ENCODE results near the gene TMEM171. TPM values are rescaled to one million over a fixed set of nuclear protein-coding genes. Genes with fewer than 3 reads are reported as not detected.

Gene TMEM171
- total RNA-seq, 1 experiment from 2014 or later: not detected

DNA sequence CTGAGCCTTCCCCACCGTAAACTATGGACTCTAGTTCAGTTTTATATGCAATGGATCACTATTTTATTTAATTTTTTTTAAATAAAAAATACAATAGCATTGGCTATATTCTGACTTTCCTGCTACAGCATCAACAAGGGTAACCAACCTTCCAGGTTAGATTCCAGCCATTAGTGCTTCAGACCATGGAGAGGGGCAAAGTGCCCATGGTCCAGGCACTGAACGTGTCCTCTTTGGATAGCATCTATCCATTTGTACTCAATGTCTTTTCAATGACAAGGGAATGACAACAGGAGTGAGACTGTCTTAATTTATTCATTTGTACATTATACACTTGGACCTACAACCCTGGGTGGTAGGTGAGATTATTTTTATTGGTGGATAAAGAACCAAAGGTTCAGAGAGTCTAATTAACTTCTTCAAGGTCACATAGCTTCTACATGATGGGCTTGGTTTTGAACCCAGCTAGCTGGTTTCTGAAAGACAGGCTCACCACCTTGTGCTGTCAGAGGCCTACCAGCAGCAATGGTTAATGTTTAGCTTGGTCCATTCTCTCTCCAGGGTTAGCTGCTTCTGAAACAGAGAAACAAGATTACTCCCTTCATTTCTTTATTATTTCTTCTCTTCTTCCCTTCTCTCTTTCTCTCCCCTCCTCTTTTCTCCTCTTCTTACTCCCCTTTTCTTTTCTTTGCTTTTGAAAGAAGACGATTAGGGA lies 11.5 kb downstream of the TMEM171 start:
- DNase-seq: no peak
- no peaks in the 10 kb centered on the region for H3K9me3 ChIP-seq (replicated peaks)
- H3K27ac ChIP-seq: no peak overlapping the region
- no peaks in the 10 kb centered on the region for H3K27me3 ChIP-seq
- no peak overlapping the region for H3K4me3 ChIP-seq
- H3K36me3 ChIP-seq: no peaks in the 10 kb centered on the region
- H3K4me1 ChIP-seq: no peaks in the 10 kb centered on the region

DNA sequence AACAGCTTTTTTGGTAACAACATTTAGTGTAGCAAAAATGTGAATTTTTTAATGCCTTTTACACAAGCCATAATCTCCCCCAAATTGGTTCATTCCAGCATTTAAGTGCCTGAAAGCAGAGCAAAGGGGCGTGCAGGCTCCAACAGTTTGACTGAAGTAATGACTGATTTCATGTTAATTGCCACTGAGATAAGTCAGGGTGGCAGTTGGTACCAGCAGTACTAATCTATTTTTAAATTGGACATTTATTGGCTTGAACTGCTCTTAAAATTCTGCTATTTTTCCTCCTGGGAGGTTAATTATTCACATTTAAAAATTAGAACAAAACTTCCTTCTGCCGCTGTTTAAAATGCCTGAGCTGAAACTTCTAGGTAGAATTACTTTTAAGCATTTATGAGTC lies 12.4 kb downstream of the TMEM171 start:
- H3K4me3 ChIP-seq: no peak overlapping the region
- no peak for DNase-seq
- no peaks in the 10 kb centered on the region for H3K4me1 ChIP-seq
- no peaks in the 10 kb centered on the region for H3K9me3 ChIP-seq (replicated peaks)
- no peak overlapping the region for H3K27ac ChIP-seq
- no peaks in the 10 kb centered on the region for H3K36me3 ChIP-seq
- no peaks in the 10 kb centered on the region for H3K27me3 ChIP-seq

DNA sequence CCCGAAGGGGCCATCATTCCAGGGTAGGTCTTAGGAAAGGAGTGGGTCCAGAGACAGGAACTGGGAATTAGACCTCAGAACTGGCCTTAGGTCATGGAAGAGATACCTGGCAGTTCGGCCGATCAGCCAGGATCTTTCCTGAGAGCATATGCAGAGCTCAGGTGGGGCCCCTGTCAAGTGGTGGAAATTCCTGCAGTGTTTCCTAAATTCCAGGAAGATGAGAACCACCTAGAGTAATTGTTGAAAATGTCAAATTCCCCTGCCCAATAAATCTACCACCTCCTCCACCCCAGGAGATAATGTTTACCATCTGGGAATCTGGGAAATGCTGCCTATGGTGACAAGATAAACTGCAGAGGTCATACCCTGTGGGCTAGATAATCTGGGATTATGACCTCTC lies 14.6 kb downstream of the TMEM171 start:
- no peak for DNase-seq
- no peaks in the 10 kb centered on the region for H3K36me3 ChIP-seq
- H3K27ac ChIP-seq: no peak overlapping the region
- H3K9me3 ChIP-seq (replicated peaks): no peaks in the 10 kb centered on the region
- no peaks in the 10 kb centered on the region for H3K4me1 ChIP-seq
- no peaks in the 10 kb centered on the region for H3K27me3 ChIP-seq
- H3K4me3 ChIP-seq: no peak overlapping the region

DNA sequence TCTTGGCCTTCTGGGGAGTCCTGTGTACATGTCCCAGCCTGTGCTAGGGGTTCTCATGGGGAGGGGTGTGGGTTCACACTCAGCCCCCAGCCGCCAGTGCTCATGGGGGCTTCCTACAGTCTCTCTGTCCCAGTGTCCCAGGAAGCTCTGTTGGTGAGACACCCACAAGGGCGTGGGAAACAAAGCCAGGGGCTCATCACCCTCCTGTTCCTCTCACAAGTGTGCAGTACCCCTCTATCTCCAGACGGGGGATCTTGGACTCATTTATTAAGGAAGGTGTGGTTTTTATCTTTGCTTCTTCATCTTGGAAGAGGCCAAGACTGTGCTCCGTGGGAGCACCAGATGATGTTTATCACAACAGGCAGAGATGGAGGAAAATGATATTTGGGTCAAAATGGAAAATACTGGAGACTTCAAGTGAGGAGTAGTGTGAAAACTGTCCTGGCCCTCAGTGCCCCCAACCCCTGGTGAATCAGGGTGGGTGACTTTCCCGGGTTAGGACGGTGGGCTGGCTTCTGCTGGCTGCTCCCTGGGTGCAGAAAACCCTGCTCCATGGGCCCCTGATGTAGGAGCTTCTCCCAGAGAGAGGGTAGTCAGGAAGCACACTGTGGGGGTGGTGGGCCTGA lies 15.2 kb downstream of the TMEM171 start:
- Histone ChIP-seq H3K36me3 (no peaks in the 10 kb centered on the region), H3K9me3 (replicated peaks) (no peaks in the 10 kb centered on the region), H3K27me3 (no peaks in the 10 kb centered on the region), H3K4me1 (no peaks in the 10 kb centered on the region), H3K27ac (no peak overlapping the region), H3K4me3 (no peak overlapping the region)
- peak; percentile 22 to 46 for DNase-seq

DNA sequence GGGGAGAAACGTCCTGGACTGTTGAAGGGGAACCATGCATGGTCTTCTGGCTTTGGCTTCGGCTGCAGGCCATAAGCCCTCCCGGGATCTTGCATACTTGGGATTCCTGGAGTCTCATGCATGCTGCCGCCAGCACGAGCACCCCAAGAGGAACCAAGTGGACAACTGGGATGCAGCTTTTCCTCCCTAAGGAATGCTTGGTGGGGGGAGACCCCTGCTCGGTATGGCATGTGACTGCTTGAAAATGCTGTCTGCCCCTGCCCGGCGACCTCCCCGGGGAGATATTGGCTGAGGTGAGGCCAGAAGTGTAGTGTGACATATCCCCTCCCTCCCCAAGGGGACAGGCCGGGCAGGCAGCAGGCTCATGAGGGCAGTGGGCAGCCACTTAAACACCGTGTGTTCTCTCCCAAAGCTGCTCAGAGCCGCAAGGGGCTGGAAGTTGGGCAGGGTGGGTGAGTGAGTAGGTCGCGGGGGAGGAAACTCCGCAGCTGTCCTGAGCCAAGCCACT lies 15.7 kb downstream of the TMEM171 start:
- Histone ChIP-seq H3K9me3 (replicated peaks) (no peaks in the 10 kb centered on the region), H3K4me3 (peak overlapping the region; percentile 12; the same call in 1 of the 2 replicates), H3K4me1 (no peaks in the 10 kb centered on the region), H3K36me3 (no peaks in the 10 kb centered on the region), H3K27me3 (no peaks in the 10 kb centered on the region), H3K27ac (no peak overlapping the region)
- DNase-seq: peak; percentile 29 to 49

DNA sequence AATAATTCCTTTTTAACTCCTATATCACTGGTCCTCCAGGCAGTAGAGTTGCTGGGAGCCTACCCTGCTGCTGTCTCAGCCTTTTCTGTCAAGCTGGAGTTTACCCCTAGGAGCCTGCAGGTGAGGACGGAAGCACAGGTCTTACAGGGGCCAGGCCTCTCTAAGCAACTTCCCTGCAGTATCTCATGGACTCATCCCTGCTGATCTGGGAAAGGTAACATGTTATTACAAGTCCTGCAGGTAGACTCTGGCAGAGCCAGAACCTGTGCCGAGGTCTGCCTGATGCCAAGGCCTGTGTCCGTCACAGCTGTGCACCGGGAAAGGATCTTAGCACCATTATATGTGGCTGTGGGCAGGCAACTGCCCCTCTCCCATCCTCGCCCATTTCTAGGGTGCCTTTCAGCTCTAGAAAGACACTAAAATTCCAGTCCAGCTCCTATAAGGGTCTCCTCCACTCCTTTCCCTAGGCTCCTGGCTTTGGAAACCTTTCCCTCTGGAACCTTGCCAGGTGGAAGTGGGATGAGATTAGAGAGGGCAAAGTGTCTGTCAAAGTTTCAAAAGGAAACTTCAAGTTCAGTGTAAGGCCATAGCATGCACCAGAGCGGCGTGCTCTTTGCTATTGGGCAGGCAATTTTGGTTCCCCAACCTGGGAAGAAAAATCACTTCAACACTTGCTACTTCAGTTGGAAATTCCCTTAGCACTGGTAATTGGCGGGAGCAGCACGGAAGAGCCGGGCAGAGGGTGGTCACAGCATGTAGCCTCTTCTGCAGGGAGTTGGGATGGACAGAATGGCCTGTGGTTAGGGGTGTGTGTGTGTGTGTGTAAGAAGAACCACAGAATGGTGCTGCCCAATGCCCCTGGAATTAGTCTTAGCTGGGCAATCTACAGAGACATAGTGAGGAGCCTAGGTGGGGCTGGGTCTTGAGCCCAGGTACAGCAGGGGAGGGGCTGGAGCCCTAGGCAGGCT lies 17.5 kb downstream of the TMEM171 start:
- Histone ChIP-seq H3K27ac (no peak overlapping the region), H3K9me3 (replicated peaks) (no peaks in the 10 kb centered on the region), H3K4me1 (no peaks in the 10 kb centered on the region), H3K27me3 (no peaks in the 10 kb centered on the region), H3K4me3 (no peak overlapping the region), H3K36me3 (no peaks in the 10 kb centered on the region)
- no peak for DNase-seq

DNA sequence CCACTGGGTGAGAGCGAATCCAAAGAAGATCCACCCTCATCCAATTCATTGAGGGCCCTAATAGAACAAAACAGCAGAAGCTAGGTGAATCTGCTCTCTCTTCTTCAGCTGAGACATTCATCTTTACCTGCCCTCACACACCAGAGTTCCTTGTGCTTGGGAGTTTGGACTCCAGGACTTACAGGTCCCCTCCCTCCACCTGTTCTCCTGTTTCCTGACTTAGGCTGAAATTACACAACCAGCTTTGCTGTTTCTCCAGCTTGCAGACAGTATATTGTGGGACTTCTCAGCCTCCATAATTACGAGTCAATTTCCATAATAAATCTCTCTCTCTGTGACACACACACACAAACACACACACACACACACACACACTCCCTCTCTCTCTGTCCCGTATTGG lies 19.1 kb downstream of the TMEM171 start:
- no peak for DNase-seq
- H3K27ac ChIP-seq: no peak overlapping the region
- H3K27me3 ChIP-seq: no peaks in the 10 kb centered on the region
- H3K4me1 ChIP-seq: no peaks in the 10 kb centered on the region
- H3K9me3 ChIP-seq (replicated peaks): no peaks in the 10 kb centered on the region
- H3K36me3 ChIP-seq: no peaks in the 10 kb centered on the region
- no peak overlapping the region for H3K4me3 ChIP-seq

DNA sequence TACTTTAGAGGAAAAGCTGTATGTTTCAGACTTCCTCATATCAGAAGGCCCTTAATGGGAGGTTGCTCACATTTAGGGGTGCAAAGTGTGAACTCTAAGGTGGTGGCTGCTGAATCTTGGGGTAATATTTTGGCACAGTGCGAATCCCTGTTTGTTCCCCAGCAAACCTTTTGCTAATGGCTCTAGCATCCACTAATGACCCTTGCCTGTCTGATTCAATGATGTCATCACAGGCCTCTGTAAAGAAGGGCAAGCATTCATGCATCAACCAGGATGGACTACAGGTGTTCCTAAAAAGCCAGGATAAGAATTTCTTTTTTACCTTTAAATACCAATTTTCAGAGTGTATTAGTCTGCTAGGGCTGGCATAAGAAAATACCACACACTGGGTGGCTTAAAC lies 20.4 kb downstream of the TMEM171 start:
- Histone ChIP-seq H3K9me3 (replicated peaks) (no peaks in the 10 kb centered on the region), H3K27ac (no peak overlapping the region), H3K27me3 (no peaks in the 10 kb centered on the region), H3K4me3 (no peak overlapping the region), H3K4me1 (no peaks in the 10 kb centered on the region), H3K36me3 (no peaks in the 10 kb centered on the region)
- DNase-seq: no peak

DNA sequence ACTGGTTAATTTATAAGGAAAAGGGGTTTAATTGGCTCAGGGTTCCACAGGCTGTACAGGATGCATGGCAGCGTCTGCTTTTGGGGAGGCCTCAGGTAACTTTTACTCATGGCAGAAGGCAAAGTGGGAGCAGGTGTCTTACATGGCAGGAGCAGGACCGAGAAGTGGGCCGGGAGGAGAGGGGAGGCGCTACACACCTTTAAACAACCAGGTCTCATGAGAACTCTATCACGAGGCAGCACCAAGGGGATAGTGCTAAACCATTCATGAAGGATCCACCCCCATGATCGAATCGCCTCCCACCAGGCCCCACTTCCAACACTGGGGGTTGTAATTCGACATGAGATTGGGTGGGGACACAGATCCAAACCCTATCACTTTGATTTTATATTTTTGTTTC lies 21.7 kb downstream of the TMEM171 start:
- H3K4me3 ChIP-seq: no peak overlapping the region
- DNase-seq: no peak
- no peaks in the 10 kb centered on the region for H3K4me1 ChIP-seq
- H3K9me3 ChIP-seq (replicated peaks): no peaks in the 10 kb centered on the region
- H3K36me3 ChIP-seq: no peaks in the 10 kb centered on the region
- H3K27ac ChIP-seq: no peak overlapping the region
- no peaks in the 10 kb centered on the region for H3K27me3 ChIP-seq

DNA sequence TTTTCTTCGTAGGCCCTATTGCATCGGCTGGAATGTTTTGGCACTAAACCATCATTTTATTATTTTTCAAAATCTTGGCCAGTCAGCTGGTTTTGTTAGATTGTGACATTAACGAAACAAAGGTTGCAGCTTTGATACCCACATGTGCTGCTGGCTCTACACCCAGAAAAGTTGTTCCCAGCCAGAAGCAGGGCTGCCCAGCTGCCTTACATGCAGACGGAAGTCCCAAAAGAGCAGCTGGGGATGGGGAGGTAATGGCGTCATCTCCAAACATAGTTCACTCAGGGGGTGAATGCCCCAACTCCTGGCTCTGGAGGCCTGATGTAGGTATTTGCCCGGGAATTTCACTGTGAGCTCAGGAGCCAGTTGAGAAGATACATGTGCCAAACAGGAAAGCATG lies 23.3 kb downstream of the TMEM171 start:
- Histone ChIP-seq H3K36me3 (no peaks in the 10 kb centered on the region), H3K4me1 (no peaks in the 10 kb centered on the region), H3K27me3 (no peaks in the 10 kb centered on the region), H3K27ac (no peak overlapping the region), H3K9me3 (replicated peaks) (no peaks in the 10 kb centered on the region), H3K4me3 (no peak overlapping the region)
- no peak for DNase-seq

DNA sequence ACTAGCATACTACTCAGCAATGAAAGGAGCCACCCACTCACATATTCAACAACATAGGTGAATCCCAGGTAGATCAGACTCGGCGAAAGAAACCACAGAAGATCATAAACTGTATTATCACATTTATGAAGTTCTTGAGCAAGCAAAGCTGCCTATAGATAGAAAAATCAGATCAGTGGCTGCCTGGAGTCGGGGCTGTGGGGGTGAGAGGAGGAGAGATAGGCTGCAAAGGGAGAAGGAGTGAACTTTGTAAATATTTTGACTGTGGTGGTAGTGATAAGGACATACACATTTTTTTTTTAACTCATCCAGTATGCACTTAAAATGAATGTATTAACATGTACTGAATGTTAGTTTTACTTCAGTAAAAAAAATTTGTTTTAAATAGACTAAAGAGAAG lies 29.2 kb downstream of the TMEM171 start:
- no peak for DNase-seq
- no peak overlapping the region for H3K27ac ChIP-seq
- H3K4me1 ChIP-seq: no peaks in the 10 kb centered on the region
- 0 out of 2 replicates have a peak, but pooled peaks cover 3% of the 10 kb centered on the region for H3K27me3 ChIP-seq
- no peaks in the 10 kb centered on the region for H3K9me3 ChIP-seq (replicated peaks)
- no peak overlapping the region for H3K4me3 ChIP-seq
- H3K36me3 ChIP-seq: no peaks in the 10 kb centered on the region

DNA sequence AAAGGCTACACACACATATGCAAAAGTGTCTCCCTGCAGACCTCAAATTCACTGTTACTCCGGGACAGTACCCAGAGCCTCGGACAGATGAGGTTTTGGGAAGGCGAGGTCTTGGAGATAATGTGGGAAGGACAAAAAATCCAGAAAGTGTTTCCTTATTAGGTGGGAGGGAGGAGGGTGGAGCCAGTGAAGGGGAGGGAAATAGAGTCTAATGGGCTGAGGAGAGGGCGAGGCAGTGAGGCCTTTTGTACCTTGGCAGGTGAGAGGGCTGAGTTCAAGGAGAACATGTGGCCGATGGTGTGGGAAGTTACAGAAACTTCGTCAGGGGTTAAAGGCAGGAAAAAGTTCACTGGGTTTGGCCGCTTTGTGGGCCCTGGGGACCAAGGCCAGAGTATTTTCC lies 30.5 kb downstream of the TMEM171 start:
- no peaks in the 10 kb centered on the region for H3K9me3 ChIP-seq (replicated peaks)
- H3K4me1 ChIP-seq: no peaks in the 10 kb centered on the region
- no peak overlapping the region for H3K4me3 ChIP-seq
- no peak for DNase-seq
- H3K27ac ChIP-seq: no peak overlapping the region
- 0 out of 2 replicates have a peak, but pooled peaks cover 3% of the 10 kb centered on the region for H3K27me3 ChIP-seq
- H3K36me3 ChIP-seq: no peaks in the 10 kb centered on the region

DNA sequence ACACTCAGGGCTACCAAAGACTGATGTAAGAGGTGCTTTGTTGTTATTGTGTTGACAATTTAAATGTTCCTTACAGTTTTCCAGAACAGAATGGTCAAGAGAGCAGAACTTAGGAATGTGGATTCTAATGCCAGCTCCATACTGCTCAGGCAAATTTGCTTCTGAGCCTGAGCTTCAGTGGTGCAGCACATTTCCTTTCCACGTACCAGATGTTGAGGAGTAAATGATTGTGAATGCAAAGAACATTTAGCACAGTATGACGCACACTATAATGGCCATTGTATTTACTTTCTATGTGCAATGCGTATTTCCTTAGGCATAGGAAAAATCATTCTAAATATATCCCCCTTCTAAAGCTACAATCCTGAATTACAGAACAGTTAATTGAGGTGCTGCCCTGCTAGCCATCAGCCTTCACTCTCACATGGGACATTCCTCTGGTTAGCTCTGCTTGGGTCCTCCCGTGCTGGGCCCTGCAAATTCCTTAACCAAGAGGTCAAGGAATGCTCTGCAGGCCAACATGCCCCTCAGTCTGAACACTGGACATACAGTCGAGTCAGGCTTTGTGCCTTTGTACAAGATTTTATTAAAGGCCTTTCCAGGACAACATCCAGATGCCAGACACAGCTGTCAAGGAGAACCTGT lies 31.5 kb downstream of the TMEM171 start:
- H3K27me3 ChIP-seq: 0 out of 2 replicates have a peak, but pooled peaks cover 3% of the 10 kb centered on the region
- H3K4me3 ChIP-seq: no peak overlapping the region
- H3K27ac ChIP-seq: no peak overlapping the region
- no peak for DNase-seq
- H3K9me3 ChIP-seq (replicated peaks): no peaks in the 10 kb centered on the region
- H3K4me1 ChIP-seq: no peaks in the 10 kb centered on the region
- H3K36me3 ChIP-seq: no peaks in the 10 kb centered on the region

All from SJCRH30 (cell line).